ENCODE results near the gene RBBP5. TPM values are rescaled to one million over a fixed set of nuclear protein-coding genes. Genes with fewer than 3 reads are reported as not detected.

The RBBP5 gene
- total and polyA plus RNA-seq, 4 donors = 5.2 to 18.0 (median 9.7) TPM

DNA sequence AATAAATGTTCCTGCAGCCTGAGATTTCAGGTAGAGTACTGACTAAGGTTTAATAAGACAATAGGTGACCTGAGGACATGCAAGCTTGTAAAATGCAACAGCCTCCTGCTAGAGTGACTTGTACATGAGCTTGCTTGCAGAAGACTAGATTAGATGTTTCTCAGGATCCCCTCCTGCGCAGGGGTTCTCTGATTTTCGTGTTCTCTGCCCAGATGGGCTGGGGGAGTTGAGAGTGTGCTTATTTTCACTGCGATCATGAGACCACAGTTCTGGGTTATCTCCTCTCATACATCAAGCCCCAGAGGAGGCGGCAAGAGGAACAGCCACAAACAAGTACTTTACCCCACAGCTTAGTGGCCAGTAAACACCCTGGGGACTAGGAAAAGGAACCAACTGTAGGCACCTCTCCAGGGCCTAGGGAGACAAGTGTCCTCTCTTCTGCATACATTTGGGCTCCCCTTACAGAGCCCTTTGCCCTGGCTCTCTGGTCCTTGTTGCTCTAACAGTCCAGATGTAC lies 45.5 kb downstream of the RBBP5 start:
- Histone ChIP-seq H3K9ac (ENCODE audit: insufficient read depth in 1 of 2, low read length in 2 of 2) (no peak overlapping the region), H3K27me3 (ENCODE audit: control insufficient read depth in 3 of 3, insufficient read depth in 3 of 3, low read length in 2 of 3) (no peaks in the 10 kb centered on the region), H3K36me3 (ENCODE audit: control insufficient read depth in 4 of 4, insufficient read depth in 4 of 4, low read length in 4 of 4) (no peaks in the 10 kb centered on the region), H3K9me3 (ENCODE audit: control insufficient read depth in 4 of 4, insufficient read depth in 3 of 4, low read length in 3 of 4) (no peaks in the 10 kb centered on the region), H3K4me1 (ENCODE audit: control insufficient read depth in 5 of 5, insufficient read depth in 5 of 5, low read length in 5 of 5) (no peaks in the 10 kb centered on the region), H3K27ac (ENCODE audit: low read depth in 1 of 2, low read length in 1 of 2) (no peak overlapping the region), H3K4me3 (no peak overlapping the region)
- ATAC-seq (ENCODE audit: insufficient read depth, low FRiP score) = no peak
- TF ChIP-seq, protein P1, sequence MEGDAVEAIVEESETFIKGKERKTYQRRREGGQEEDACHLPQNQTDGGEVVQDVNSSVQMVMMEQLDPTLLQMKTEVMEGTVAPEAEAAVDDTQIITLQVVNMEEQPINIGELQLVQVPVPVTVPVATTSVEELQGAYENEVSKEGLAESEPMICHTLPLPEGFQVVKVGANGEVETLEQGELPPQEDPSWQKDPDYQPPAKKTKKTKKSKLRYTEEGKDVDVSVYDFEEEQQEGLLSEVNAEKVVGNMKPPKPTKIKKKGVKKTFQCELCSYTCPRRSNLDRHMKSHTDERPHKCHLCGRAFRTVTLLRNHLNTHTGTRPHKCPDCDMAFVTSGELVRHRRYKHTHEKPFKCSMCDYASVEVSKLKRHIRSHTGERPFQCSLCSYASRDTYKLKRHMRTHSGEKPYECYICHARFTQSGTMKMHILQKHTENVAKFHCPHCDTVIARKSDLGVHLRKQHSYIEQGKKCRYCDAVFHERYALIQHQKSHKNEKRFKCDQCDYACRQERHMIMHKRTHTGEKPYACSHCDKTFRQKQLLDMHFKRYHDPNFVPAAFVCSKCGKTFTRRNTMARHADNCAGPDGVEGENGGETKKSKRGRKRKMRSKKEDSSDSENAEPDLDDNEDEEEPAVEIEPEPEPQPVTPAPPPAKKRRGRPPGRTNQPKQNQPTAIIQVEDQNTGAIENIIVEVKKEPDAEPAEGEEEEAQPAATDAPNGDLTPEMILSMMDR (IDR thresholded peaks at IDR 0.05; ENCODE audit: control extremely low read depth, extremely low read depth) = no peak
- WGBS, 2 donors = 82 to 90% methylated on average over 4 of the region's 4 CpGs
- no peak for DNase-seq

DNA sequence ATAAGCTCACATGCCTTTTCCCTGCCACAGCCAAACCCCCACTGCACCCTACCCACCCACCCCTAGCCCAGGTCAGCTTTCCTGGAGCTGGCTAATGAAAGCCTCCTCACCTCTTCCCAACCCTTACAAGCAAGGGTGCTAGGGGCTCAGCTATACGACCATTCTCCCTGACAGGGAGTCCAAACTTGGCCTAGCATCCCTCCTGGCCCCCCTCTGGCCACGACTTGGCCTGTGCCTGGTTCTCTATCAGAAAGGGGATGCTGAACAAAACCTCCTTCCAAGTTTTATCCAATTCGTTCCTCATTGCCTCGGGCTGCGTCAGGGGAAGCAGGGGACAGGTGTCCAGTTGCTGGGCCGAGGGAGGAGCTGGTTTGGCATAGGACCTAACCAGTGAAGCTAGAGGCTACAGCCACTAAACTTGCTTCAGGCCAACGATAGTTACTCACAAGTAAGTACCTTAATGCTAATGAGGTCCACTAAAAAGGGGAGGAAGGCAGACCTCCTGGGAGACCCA lies 46.1 kb downstream of the RBBP5 start:
- H3K36me3 ChIP-seq (ENCODE audit: control insufficient read depth in 4 of 4, insufficient read depth in 4 of 4, low read length in 4 of 4) = no peaks in the 10 kb centered on the region
- H3K27ac ChIP-seq (ENCODE audit: low read depth in 1 of 2, low read length in 1 of 2) = no peak overlapping the region
- no peaks in the 10 kb centered on the region for H3K9me3 ChIP-seq (ENCODE audit: control insufficient read depth in 4 of 4, insufficient read depth in 3 of 4, low read length in 3 of 4)
- ATAC-seq (ENCODE audit: insufficient read depth, low FRiP score) (no peak), DNase-seq (no peak)
- 60 to 82% methylated on average over 7 of the region's 7 CpGs for WGBS, 2 donors
- H3K9ac ChIP-seq (ENCODE audit: insufficient read depth in 1 of 2, low read length in 2 of 2) = no peak overlapping the region
- H3K27me3 ChIP-seq (ENCODE audit: control insufficient read depth in 3 of 3, insufficient read depth in 3 of 3, low read length in 2 of 3) = no peaks in the 10 kb centered on the region
- no peaks in the 10 kb centered on the region for H3K4me1 ChIP-seq (ENCODE audit: control insufficient read depth in 5 of 5, insufficient read depth in 5 of 5, low read length in 5 of 5)
- TF ChIP-seq, protein P1 (IDR thresholded peaks at IDR 0.05; ENCODE audit: control extremely low read depth, extremely low read depth) = no peak
- no peak overlapping the region for H3K4me3 ChIP-seq

DNA sequence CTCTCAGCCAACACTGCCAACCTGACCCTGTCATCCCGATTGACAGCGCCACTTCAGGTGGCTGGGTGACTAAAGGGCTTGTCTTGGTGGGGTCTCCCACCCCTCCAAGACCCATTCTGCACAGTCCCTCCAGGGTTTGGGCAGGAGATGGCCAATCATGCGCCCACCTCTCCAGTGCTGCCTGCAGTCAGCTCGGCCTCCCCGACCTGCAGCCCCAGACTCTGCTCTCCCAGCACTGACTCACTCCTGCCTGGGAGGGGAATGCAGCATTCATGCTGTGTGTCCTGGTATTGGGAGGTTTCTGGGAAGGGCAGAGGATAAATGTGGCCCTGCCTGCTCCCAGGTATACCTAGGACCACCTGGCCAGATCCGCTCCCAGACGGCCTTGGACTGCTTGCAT lies 47.3 kb downstream of the RBBP5 start:
- 92 to 98% methylated on average over 7 of the region's 7 CpGs for WGBS, 2 donors
- ATAC-seq (ENCODE audit: insufficient read depth, low FRiP score) = no peak
- Histone ChIP-seq H3K9ac (ENCODE audit: insufficient read depth in 1 of 2, low read length in 2 of 2) (no peak overlapping the region), H3K9me3 (ENCODE audit: control insufficient read depth in 4 of 4, insufficient read depth in 3 of 4, low read length in 3 of 4) (no peaks in the 10 kb centered on the region), H3K36me3 (ENCODE audit: control insufficient read depth in 4 of 4, insufficient read depth in 4 of 4, low read length in 4 of 4) (no peaks in the 10 kb centered on the region), H3K27me3 (ENCODE audit: control insufficient read depth in 3 of 3, insufficient read depth in 3 of 3, low read length in 2 of 3) (no peaks in the 10 kb centered on the region), H3K4me1 (ENCODE audit: control insufficient read depth in 5 of 5, insufficient read depth in 5 of 5, low read length in 5 of 5) (no peaks in the 10 kb centered on the region), H3K27ac (ENCODE audit: low read depth in 1 of 2, low read length in 1 of 2) (no peak overlapping the region), H3K4me3 (no peak overlapping the region)
- DNase-seq = no peak
- TF ChIP-seq, protein P1 (IDR thresholded peaks at IDR 0.05; ENCODE audit: control extremely low read depth, extremely low read depth) = no peak

DNA sequence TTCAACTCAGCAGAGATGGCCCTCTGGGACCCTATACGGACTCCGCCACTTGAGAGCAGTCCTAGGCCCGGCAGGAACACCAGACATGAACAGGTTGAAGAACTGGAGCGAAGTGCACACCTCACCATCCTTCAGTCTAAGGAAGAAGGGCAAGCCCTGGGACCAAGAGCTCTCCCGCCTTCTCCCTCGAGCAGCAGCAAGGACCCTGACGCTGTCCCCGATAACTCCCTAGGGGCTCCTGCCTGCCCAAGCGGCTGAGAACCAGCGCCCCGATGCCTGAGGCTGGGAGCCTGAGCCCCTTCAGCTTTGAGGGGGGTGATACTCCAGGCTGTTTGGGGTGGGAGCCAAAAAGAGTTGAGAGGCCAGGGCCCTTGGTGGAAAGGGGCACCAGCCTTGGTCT lies 47.7 kb downstream of the RBBP5 start:
- Histone ChIP-seq H3K9ac (ENCODE audit: insufficient read depth in 1 of 2, low read length in 2 of 2) (no peak overlapping the region), H3K4me1 (ENCODE audit: control insufficient read depth in 5 of 5, insufficient read depth in 5 of 5, low read length in 5 of 5) (no peaks in the 10 kb centered on the region), H3K4me3 (no peak overlapping the region), H3K27ac (ENCODE audit: low read depth in 1 of 2, low read length in 1 of 2) (no peak overlapping the region), H3K9me3 (ENCODE audit: control insufficient read depth in 4 of 4, insufficient read depth in 3 of 4, low read length in 3 of 4) (no peaks in the 10 kb centered on the region), H3K36me3 (ENCODE audit: control insufficient read depth in 4 of 4, insufficient read depth in 4 of 4, low read length in 4 of 4) (no peaks in the 10 kb centered on the region), H3K27me3 (ENCODE audit: control insufficient read depth in 3 of 3, insufficient read depth in 3 of 3, low read length in 2 of 3) (no peaks in the 10 kb centered on the region)
- TF ChIP-seq, protein P1 (IDR thresholded peaks at IDR 0.05; ENCODE audit: control extremely low read depth, extremely low read depth) = no peak
- DNase-seq (no peak), ATAC-seq (ENCODE audit: insufficient read depth, low FRiP score) (no peak)
- 93 to 96% methylated on average over 11 of the region's 11 CpGs for WGBS, 2 donors
